Pulmonary artery endothelial cell (primary cell): ENCODE data around the gene GATD1. TPM values are rescaled to one million over a fixed set of nuclear protein-coding genes. Genes with fewer than 3 reads are reported as not detected.

Experiments used
- DNase-seq: peaks from one replicate; pipeline ENCODE4 v3.0.0-alpha.2; 2011; ENCODE audit warnings: low read depth, low spot score
- total RNA-seq: library from RNA; depleted of rRNA; stranded (reverse); fragments of >200 nt; gene quantifications from 2 replicates; pipeline ENCODE4 v1.2.3, GENCODE V29; 2014

The GATD1 gene
- total RNA-seq, 1 donor from 2014 or later: 37.5 TPM

- no peak for DNase-seq
Measured at GRCh38 chr11:727859-728748, 49.2 kb downstream of the GATD1 start.

- no peak for DNase-seq
Measured at GRCh38 chr11:727281-727701, 50.0 kb downstream of the GATD1 start.

GRCh38 chr11:726278-727220, 50.7 kb downstream of the GATD1 start:
- no peak for DNase-seq

GRCh38 chr11:725624-726202, 51.6 kb downstream of the GATD1 start:
- no peak for DNase-seq

GRCh38 chr11:724778-725386, 52.4 kb downstream of the GATD1 start:
- DNase-seq: no peak

GRCh38 chr11:724049-724777, 53.1 kb downstream of the GATD1 start:
- DNase-seq: no peak

- no peak for DNase-seq
Measured at GRCh38 chr11:723120-723883, 54.0 kb downstream of the GATD1 start.

- no peak for DNase-seq
Measured at GRCh38 chr11:722346-722811, 54.9 kb downstream of the GATD1 start.

- DNase-seq: no peak
Measured at GRCh38 chr11:721741-722345, 55.4 kb downstream of the GATD1 start.

GRCh38 chr11:721247-721740, 56.0 kb downstream of the GATD1 start:
- DNase-seq: no peak

- DNase-seq: no peak
Measured at GRCh38 chr11:720642-721246, 56.5 kb downstream of the GATD1 start.

- DNase-seq: no peak
Measured at GRCh38 chr11:720017-720641, 57.2 kb downstream of the GATD1 start.

- no peak for DNase-seq
Measured at GRCh38 chr11:719214-720016, 57.9 kb downstream of the GATD1 start.
